PC-9 (cell line): ENCODE measurements around the gene TCTA. TPM values are rescaled to one million over a fixed set of nuclear protein-coding genes. Genes with fewer than 3 reads are reported as not detected.

Source experiments
- BruUV-seq: library from RNA; stranded (reverse); fragments of 400-500 nt; replicated peaks from 2 replicates; lab custom pipeline; 2021; lab: Mats Ljungman, UMichigan
- CTCF ChIA-PET: fragments of 300-600 bp; sonication (Branson Sonifier 250); formaldehyde crosslinking; loops from one replicate; lab custom pipeline; 2022; ENCODE audit warnings: antibody characterized with exemption; lab: Charles Lee
- POLR2A ChIA-PET: fragments of 300-600 bp; sonication (Branson Sonifier 250); formaldehyde crosslinking; loops from one replicate; lab custom pipeline; 2022; ENCODE audit warnings: antibody characterized with exemption; ENCODE audit not compliant: unreplicated experiment; lab: Charles Lee
- DNase-seq, 2 experiments: peaks; one replicate each; pipeline versions ENCODE4 v3.0.0 to v3.0.0-alpha.2; 2015 to 2022; ENCODE audit warnings: mixed read lengths in 1 of 2
- H2AFZ ChIP-seq: fragments of 200-600 bp; sonication (generic); 2 replicates; pipeline ENCODE4 v1.8.1; 2017; ENCODE audit warnings: antibody characterized with exemption
- H3F3A ChIP-seq: fragments of 200-600 bp; sonication (generic); 2 replicates; pipeline ENCODE4 v1.8.1; 2017; ENCODE audit warnings: antibody characterized with exemption, mild to moderate bottlenecking, low read depth; ENCODE audit not compliant: insufficient read depth
- H3K27ac ChIP-seq: fragments of 200-600 bp; sonication (generic); 2 replicates; pipeline ENCODE4 v1.6.1; 2016; ENCODE audit warnings: mixed run types
- H3K27me3 ChIP-seq: fragments of 200-600 bp; sonication (generic); 2 replicates; pipeline ENCODE4 v1.6.1; 2016; ENCODE audit warnings: low read depth, mixed run types; ENCODE audit not compliant: insufficient read depth
- H3K36me3 ChIP-seq: fragments of 200-600 bp; sonication (generic); 2 replicates; pipeline ENCODE4 v1.6.1; 2016; ENCODE audit warnings: low read depth, mixed run types
- H3K4me1 ChIP-seq: fragments of 200-600 bp; sonication (generic); replicated peaks from 2 replicates; pipeline ENCODE4 v1.6.1; 2016; ENCODE audit warnings: mixed run types; ENCODE audit not compliant: insufficient read depth
- H3K4me2 ChIP-seq: fragments of 200-600 bp; sonication (generic); 2 replicates; pipeline ENCODE4 v1.6.1; 2017; ENCODE audit warnings: mixed run types
- H3K4me3 ChIP-seq: fragments of 200-600 bp; sonication (generic); 2 replicates; pipeline ENCODE4 v1.6.1; 2016; ENCODE audit warnings: mixed run types
- H3K79me2 ChIP-seq: fragments of 200-600 bp; sonication (generic); 2 replicates; pipeline ENCODE4 v1.6.1; 2017; ENCODE audit warnings: low read depth, mixed run types
- H3K9me2 ChIP-seq: fragments of 200-600 bp; sonication (generic); 2 replicates; pipeline ENCODE4 v1.8.1; 2017; ENCODE audit warnings: mild to moderate bottlenecking; ENCODE audit not compliant: insufficient read depth
- H3K9me3 ChIP-seq: fragments of 200-600 bp; sonication (generic); 2 replicates; pipeline ENCODE4 v1.8.1; 2016; ENCODE audit warnings: low read depth; ENCODE audit not compliant: insufficient read depth
- H4K20me1 ChIP-seq: fragments of 200-600 bp; sonication (generic); 2 replicates; pipeline ENCODE4 v1.8.1; 2017; ENCODE audit not compliant: insufficient read depth
- EZH2 ChIP-seq: fragments of 200-600 bp; sonication (generic); IDR thresholded peaks from 2 replicates; pipeline ENCODE4 v1.8.0; 2017; ENCODE audit warnings: antibody characterized with exemption, low read depth
- intact Hi-C: fragments of 100-400 bp; cut with micrococcal nuclease; formaldehyde crosslinking; loops from one replicate; pipeline ENCODE4 v1.10.0; 2022; ENCODE audit not compliant: unreplicated experiment
- total RNA-seq: library from RNA; stranded (reverse); gene quantifications from 2 replicates; pipeline ENCODE4 v1.2.3, GENCODE V29; 2021
- TF ChIP-seq, protein P1 (sequence below): fragments of 200-600 bp; sonication (generic); conservative IDR thresholded peaks from 2 replicates; pipeline ENCODE4 v1.6.1; 2017; ENCODE audit warnings: mixed run types, antibody characterized with exemption, mild to moderate bottlenecking, moderate library complexity

Gene TCTA
- total RNA-seq, 1 experiment from 2014 or later = 17.2 TPM

DNA sequence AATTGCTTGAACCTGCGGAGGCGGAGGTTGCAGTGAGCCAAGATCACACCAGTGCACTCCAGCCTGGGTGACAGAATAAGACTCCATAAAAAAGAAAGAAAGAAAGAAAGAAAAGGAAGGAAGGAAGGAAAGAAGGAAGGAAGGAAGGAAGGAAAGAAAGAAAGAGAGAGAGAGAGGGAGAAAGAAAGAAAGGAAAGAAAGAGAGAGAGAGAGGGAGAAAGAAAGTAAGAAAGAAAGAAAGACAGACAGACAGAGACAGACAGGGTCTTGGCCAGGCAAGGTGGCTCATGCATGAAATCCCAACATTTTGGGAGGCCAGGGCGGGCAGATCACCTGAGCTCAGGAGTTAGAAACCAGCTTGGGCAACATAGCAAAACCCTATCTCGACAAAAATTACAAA is 41.4 kb downstream of the TCTA start:
- no peak overlapping the region for H3K27ac ChIP-seq
- no peaks in the 10 kb centered on the region for H3K9me3 ChIP-seq
- no peak overlapping the region for H3K4me3 ChIP-seq
- H3K9me2 ChIP-seq = no peaks in the 10 kb centered on the region
- H2AFZ ChIP-seq = no peak overlapping the region
- POLR2A ChIA-PET = no interaction called here
- H3K4me1 ChIP-seq = peaks cover 20% of the 10 kb centered on the region
- intact Hi-C loops = loop anchor here (1.0 kb wide), 3 partner anchors 86 to 386 kb away; partner anchors contain the start of gene APEH
- H3K36me3 ChIP-seq = no peaks in the 10 kb centered on the region
- peaks cover 3% of the 10 kb centered on the region; the same call in 1 of the 2 replicates for H3F3A ChIP-seq
- CTCF ChIA-PET = interaction anchor here (0.9 to 2.1 kb wide), 2 partner anchors 16 to 47 kb away, joined by 3 to 7 read pairs; partner anchors contain the start of gene DAG1
- H3K27me3 ChIP-seq = no peaks in the 10 kb centered on the region
- no peak overlapping the region for H3K4me2 ChIP-seq
- H4K20me1 ChIP-seq = no peaks in the 10 kb centered on the region
- DNase-seq = no peak
- H3K79me2 ChIP-seq = no peaks in the 10 kb centered on the region
- no TSS peak for BruUV-seq
- TF ChIP-seq, protein P1, sequence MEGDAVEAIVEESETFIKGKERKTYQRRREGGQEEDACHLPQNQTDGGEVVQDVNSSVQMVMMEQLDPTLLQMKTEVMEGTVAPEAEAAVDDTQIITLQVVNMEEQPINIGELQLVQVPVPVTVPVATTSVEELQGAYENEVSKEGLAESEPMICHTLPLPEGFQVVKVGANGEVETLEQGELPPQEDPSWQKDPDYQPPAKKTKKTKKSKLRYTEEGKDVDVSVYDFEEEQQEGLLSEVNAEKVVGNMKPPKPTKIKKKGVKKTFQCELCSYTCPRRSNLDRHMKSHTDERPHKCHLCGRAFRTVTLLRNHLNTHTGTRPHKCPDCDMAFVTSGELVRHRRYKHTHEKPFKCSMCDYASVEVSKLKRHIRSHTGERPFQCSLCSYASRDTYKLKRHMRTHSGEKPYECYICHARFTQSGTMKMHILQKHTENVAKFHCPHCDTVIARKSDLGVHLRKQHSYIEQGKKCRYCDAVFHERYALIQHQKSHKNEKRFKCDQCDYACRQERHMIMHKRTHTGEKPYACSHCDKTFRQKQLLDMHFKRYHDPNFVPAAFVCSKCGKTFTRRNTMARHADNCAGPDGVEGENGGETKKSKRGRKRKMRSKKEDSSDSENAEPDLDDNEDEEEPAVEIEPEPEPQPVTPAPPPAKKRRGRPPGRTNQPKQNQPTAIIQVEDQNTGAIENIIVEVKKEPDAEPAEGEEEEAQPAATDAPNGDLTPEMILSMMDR = no peak
- no peak for TF ChIP-seq EZH2

DNA sequence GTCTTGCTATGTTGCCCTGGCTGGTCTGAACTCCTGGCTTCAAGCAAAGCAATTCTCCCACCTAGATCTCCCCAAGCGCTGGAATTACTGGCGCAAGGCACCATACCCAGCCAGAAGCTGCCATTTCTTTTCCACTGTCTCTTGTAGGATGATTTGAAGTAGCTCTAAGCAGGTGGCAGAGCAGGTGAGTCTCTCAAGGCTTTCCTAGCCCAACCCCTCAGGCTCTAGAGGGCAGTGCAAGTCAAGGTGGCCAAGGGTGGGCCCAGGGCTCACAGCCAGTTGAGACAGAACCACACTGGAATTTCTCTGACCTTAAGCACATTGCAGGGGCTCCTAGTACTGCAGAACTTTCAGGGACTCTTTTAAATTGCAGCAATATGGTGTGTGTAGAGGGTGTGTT is 42.2 kb downstream of the TCTA start:
- Histone ChIP-seq H4K20me1 (no peaks in the 10 kb centered on the region), H3K4me3 (no peak overlapping the region), H3K4me2 (no peak overlapping the region), H3K27ac (no peak overlapping the region), H3K4me1 (peaks cover 24% of the 10 kb centered on the region), H3K9me2 (no peaks in the 10 kb centered on the region), H3K36me3 (no peaks in the 10 kb centered on the region), H3K27me3 (no peaks in the 10 kb centered on the region), H3K79me2 (no peaks in the 10 kb centered on the region), H3F3A (peaks cover 3% of the 10 kb centered on the region; the same call in 1 of the 2 replicates), H3K9me3 (no peaks in the 10 kb centered on the region), H2AFZ (no peak overlapping the region)
- peak; percentile 75 for DNase-seq
- intact Hi-C loops = loop anchor here (1.0 kb wide), 3 partner anchors 85 to 385 kb away; partner anchors contain the start of gene APEH
- ChIA-PET POLR2A (interaction anchor here (0.6 kb wide), 1 partner anchor 85 kb away, joined by 3 read pairs; no protein-coding TSS in a partner anchor), CTCF (interaction anchor here (0.6 to 2.1 kb wide), 14 partner anchors 16 to 215 kb away, joined by 3 to 11 read pairs (median 4); partner anchors contain the start of genes DAG1, RHOA, TCTA and USP4)
- TF ChIP-seq, protein P1 = peak; percentile 51; the same call in 1 of the 2 replicates
- no peak for TF ChIP-seq EZH2
- BruUV-seq = no TSS peak

DNA sequence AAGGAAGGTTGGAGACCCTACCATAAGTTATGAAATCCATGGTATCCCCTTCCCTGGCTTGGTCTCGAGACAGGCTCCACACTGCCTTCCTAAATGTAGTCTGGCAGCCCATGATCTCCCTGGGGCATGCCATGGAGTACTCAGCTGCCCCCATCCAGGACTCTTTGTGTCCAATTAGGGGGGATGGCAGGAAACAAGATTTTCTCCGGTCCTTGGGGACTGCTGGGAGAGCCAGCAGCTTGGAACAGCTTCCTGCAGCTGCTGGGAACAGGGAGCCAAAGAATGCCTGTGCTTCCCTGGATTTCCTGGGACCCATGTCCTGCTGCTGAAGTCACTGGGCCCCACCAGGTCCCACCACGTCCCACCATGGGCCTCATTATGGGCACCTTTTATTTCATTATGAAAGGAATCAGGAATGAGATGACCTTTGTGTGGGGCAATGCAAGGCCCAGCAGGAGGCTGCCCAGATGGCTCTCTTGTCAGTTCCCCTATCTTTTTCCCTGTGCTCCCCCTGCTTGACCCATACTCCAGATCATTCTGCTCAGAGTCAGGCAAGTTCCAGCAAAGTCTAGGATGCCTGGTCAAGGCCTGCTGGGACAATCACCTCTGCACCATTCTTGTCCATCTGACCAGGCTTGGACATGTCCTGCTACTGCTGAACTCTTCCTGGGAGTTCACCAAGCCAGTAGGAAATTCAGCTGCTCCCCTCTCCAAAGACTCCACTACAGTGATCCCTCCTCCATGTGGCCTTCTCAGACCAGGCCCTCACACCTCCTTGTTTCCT is 42.9 kb downstream of the TCTA start:
- Histone ChIP-seq H3K4me2 (no peak overlapping the region), H3K9me3 (no peaks in the 10 kb centered on the region), H2AFZ (no peak overlapping the region), H3K4me3 (no peak overlapping the region), H3F3A (peaks cover 3% of the 10 kb centered on the region; the same call in 1 of the 2 replicates), H3K9me2 (no peaks in the 10 kb centered on the region), H3K27ac (no peak overlapping the region), H3K4me1 (peaks cover 31% of the 10 kb centered on the region), H3K36me3 (no peaks in the 10 kb centered on the region), H4K20me1 (no peaks in the 10 kb centered on the region), H3K27me3 (no peaks in the 10 kb centered on the region), H3K79me2 (no peaks in the 10 kb centered on the region)
- ChIA-PET POLR2A (no interaction called here), CTCF (interaction anchor here (0.6 to 2.1 kb wide), 10 partner anchors 15 to 121 kb away, joined by 3 to 9 read pairs (median 4); partner anchors contain the start of genes DAG1, RHOA, TCTA and USP4)
- intact Hi-C loops = loop anchor here (1.0 kb wide), 3 partner anchors 84 to 384 kb away; partner anchors contain the start of gene APEH
- TF ChIP-seq, protein P1 = no peak
- no peak for TF ChIP-seq EZH2
- no peak for DNase-seq
- no TSS peak for BruUV-seq
